Immature natural killer cell (primary cell): ENCODE measurements around the gene NAAA. TPM values are rescaled to one million over a fixed set of nuclear protein-coding genes. Genes with fewer than 3 reads are reported as not detected.
A peak's percentile ranks its signal among the peaks of the same experiment; 100 is the strongest.
"Not testable (repeated sequence)": the region's sequence is repeated elsewhere in the genome, so short reads cannot be mapped to it uniquely, and the experiment has no call there.

Source experiments
- DNase-seq, 3 donors: peaks; one replicate each; pipeline ENCODE4 v3.0.0; 2022; ENCODE audit warnings: mixed read lengths in 1 of 3
- H3K27ac Mint-ChIP-seq, 6 donors: one replicate each; pipeline ENCODE4 v1.8.0; 2020; ENCODE audit warnings: mixed read lengths in 6 of 6, mild to moderate bottlenecking in 5 of 6, inconsistent platforms in 4 of 6, moderate library complexity in 3 of 6
- H3K27me3 Mint-ChIP-seq, 3 donors: one replicate each; pipeline ENCODE4 v1.8.0; 2020 to 2021; ENCODE audit warnings: low read depth in 3 of 3, mild to moderate bottlenecking in 3 of 3, mixed read lengths in 3 of 3, moderate library complexity in 3 of 3, inconsistent platforms in 1 of 3
- H3K36me3 Mint-ChIP-seq, 3 donors: one replicate each; pipeline ENCODE4 v1.8.0; 2020; ENCODE audit warnings: mixed read lengths in 3 of 3, inconsistent platforms in 2 of 3, mild to moderate bottlenecking in 2 of 3
- H3K4me1 Mint-ChIP-seq, 2 donors: one replicate each; pipeline ENCODE4 v1.8.0; 2020; ENCODE audit warnings: inconsistent platforms in 2 of 2, mild to moderate bottlenecking in 2 of 2, mixed read lengths in 2 of 2, moderate library complexity in 1 of 2
- H3K4me3 Mint-ChIP-seq, 5 donors: one replicate each; pipeline ENCODE4 v1.8.0; 2020; ENCODE audit warnings: mild to moderate bottlenecking in 5 of 5, mixed read lengths in 5 of 5, inconsistent platforms in 3 of 5, moderate library complexity in 3 of 5
- H3K9me3 Mint-ChIP-seq, 6 donors: one replicate each; pipeline ENCODE4 v1.8.0; 2020; ENCODE audit warnings: mild to moderate bottlenecking in 6 of 6, mixed read lengths in 6 of 6, inconsistent platforms in 4 of 6, moderate library complexity in 3 of 6
- polyA plus RNA-seq, 3 donors: library from polyadenylated mRNA; unstranded; fragments of 300-500 nt; fragmentation: Illumina TruSeq; gene quantifications; one replicate each; pipeline ENCODE4 v1.2.3, GENCODE V29; 2021

Gene NAAA
- polyA plus RNA-seq: 10 to 100 TPM; 56.4 to 77.6 (median 73.2) TPM

GRCh38 chr4:75940692-75941253, at the start of gene NAAA:
TSS of gene NAAA (minus strand) at chr4:75941013. CDS start at chr4:75940949, 64 bp downstream.
- peaks cover 0 to 6% (median 0%) of the 10 kb centered on the region in 3 donors for H3K36me3 Mint-ChIP-seq
- H3K9me3 Mint-ChIP-seq: no peaks in the 10 kb centered on the region
- H3K27me3 Mint-ChIP-seq: no peaks in the 10 kb centered on the region
- peak; percentile 65 to 82 (median 81) for DNase-seq
- H3K4me3 Mint-ChIP-seq: peak within 1 kb of the TSS; percentile 96 to 98 (median 96)
- H3K4me1 Mint-ChIP-seq: peaks cover 9 to 22% of the 10 kb centered on the region in 2 donors
- peak within 1 kb of the TSS; percentile 87 to 96 (median 94) for H3K27ac Mint-ChIP-seq

DNA sequence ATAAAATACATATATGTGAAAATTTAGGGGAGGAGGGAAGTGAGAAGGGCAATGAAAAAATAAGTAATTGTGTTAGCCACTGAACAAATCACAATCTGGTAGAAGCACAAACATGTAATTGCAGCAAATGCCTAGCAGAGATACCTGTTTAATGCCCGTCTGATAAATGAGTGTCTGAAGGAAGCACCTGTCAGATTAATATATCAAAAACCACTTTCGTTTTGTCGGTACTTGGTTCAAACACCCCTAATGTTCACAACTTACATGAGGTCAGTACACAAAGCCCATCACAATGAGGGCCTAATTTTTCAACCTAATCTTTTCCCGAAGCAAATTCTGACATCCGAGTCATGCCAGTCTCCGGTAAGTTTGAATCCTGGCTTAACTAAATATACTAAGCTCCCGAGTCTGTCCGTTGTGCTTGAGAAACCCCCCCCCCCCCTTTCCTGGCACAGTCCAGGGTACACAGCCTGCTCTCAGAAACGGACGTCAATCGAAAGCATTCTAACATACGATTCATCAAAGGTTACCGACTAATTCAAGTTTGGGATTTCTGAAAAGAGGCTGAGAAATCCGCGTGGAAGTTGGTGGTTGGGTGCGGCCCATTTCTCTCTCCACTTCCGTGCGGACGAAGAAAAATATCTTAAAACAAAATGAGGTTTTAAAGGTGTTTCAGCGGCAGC, 49.2 kb upstream of the NAAA start:
- no peak for DNase-seq
- peaks cover 37 to 38% of the 10 kb centered on the region in 2 donors for H3K4me1 Mint-ChIP-seq
- no peaks in the 10 kb centered on the region for H3K9me3 Mint-ChIP-seq
- peak overlapping the region; percentile 93 to 97 (median 94) for H3K4me3 Mint-ChIP-seq
- H3K27me3 Mint-ChIP-seq: peaks cover 4 to 9% (median 7%) of the 10 kb centered on the region in 3 donors
- H3K36me3 Mint-ChIP-seq: peaks cover 0 to 7% (median 0%) of the 10 kb centered on the region in 3 donors
- peak overlapping the region; percentile 73 to 94 (median 86) for H3K27ac Mint-ChIP-seq

DNA sequence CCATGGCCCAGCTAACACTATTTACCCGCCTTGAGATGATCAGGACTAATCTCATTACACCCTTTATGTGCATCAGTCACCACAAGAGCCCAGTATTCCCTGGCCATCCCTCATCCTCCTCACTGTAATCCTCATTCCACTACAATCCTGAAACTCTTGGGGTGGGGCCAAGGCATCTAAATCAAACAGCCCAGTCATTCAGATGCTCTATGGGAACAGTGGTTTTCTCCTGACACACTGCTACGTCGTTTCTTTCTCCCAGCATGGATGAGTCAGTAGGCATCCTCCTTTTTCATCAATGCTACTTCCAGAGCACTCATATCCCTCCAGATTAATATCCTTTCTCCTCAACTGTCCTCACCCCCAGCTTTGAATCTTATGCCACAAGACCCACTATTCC, 44.3 kb upstream of the NAAA start:
- no peaks in the 10 kb centered on the region for H3K9me3 Mint-ChIP-seq
- no peak for DNase-seq
- H3K27ac Mint-ChIP-seq: no peak overlapping the region
- H3K4me3 Mint-ChIP-seq: no peak overlapping the region
- peaks cover 17 to 20% (median 18%) of the 10 kb centered on the region in 3 donors for H3K36me3 Mint-ChIP-seq
- peaks cover 24 to 30% of the 10 kb centered on the region in 2 donors for H3K4me1 Mint-ChIP-seq
- peaks cover 0 to 2% (median 0%) of the 10 kb centered on the region in 3 donors for H3K27me3 Mint-ChIP-seq

- no peaks in the 10 kb centered on the region for H3K9me3 Mint-ChIP-seq
- peak overlapping the region in 3 of 6 donors; percentile 5 to 59 (median 6) for H3K27ac Mint-ChIP-seq
- DNase-seq: no peak
- H3K36me3 Mint-ChIP-seq: peaks cover 27 to 45% (median 37%) of the 10 kb centered on the region in 3 donors
- H3K4me1 Mint-ChIP-seq: peaks cover 0 to 4% of the 10 kb centered on the region in 2 donors
- no peak overlapping the region for H3K4me3 Mint-ChIP-seq
- H3K27me3 Mint-ChIP-seq: no peaks in the 10 kb centered on the region
These were observed 39.8 kb upstream of the NAAA start for GRCh38 chr4:75980576-75980975.

GRCh38 chr4:75976177-75976576, 35.4 kb upstream of the NAAA start:
- Mint-ChIP-seq H3K36me3 (peaks cover 39 to 62% (median 51%) of the 10 kb centered on the region in 3 donors), H3K9me3 (no peaks in the 10 kb centered on the region), H3K27ac (no peak overlapping the region), H3K27me3 (no peaks in the 10 kb centered on the region), H3K4me1 (no peaks in the 10 kb centered on the region), H3K4me3 (no peak overlapping the region)
- no peak for DNase-seq

GRCh38 chr4:75973766-75974165, 33.0 kb upstream of the NAAA start:
- H3K4me1 Mint-ChIP-seq: no peaks in the 10 kb centered on the region
- no peak overlapping the region for H3K4me3 Mint-ChIP-seq
- H3K27ac Mint-ChIP-seq: no peak overlapping the region
- no peak for DNase-seq
- H3K36me3 Mint-ChIP-seq: peaks cover 47 to 67% (median 58%) of the 10 kb centered on the region in 3 donors
- no peaks in the 10 kb centered on the region for H3K9me3 Mint-ChIP-seq
- no peaks in the 10 kb centered on the region for H3K27me3 Mint-ChIP-seq

DNA sequence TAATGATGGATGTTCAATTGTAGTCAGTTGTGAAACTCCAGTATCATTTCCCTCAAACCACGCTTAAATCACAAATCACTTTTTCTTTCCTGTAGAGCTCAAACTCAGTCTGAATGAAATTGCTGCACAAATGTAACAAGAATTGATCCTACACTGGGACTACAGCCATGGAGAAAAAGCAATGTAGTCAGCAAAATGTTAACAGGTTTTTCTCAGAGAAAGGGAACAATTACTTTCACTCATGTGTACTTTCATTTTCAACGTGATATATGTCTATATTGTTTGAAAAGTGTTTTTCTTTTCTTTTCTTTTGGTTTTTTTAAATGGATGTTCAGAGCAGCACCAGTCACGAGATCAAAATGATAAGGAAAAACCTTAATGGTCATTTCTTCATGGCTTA, 27.3 kb upstream of the NAAA start:
- H3K4me3 Mint-ChIP-seq: no peak overlapping the region
- H3K27me3 Mint-ChIP-seq: no peaks in the 10 kb centered on the region
- H3K9me3 Mint-ChIP-seq: peaks cover 0 to 3% (median 0%) of the 10 kb centered on the region in 6 donors
- H3K4me1 Mint-ChIP-seq: no peaks in the 10 kb centered on the region
- no peak overlapping the region for H3K27ac Mint-ChIP-seq
- DNase-seq: no peak
- H3K36me3 Mint-ChIP-seq: peaks cover 69 to 82% (median 71%) of the 10 kb centered on the region in 3 donors

DNA sequence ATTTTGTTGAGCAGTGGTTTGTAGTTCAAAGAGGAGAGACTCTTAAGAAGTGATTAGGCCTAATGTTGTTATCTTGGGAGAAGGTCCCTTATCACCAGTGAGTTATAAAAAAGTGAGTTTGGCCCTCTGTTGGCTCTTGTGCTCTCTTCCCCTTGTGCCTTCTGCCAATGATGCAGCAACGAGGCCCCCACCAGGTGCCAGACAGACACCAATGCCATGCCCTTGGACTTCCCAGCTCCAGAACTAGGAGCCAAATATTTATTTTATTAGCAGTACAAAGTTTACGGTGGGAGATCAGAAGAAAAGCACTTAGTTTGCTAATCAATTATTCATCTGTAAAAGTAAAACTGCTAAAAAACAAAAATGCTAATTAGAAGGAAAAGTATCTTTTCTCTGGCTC, 22.7 kb upstream of the NAAA start:
- Mint-ChIP-seq H3K27ac (peak overlapping the region in 1 of 6 donors; percentile 17), H3K4me1 (no peaks in the 10 kb centered on the region), H3K9me3 (peaks cover 0 to 3% (median 0%) of the 10 kb centered on the region in 6 donors), H3K4me3 (no peak overlapping the region), H3K36me3 (peaks cover 78 to 88% (median 80%) of the 10 kb centered on the region in 3 donors), H3K27me3 (peaks cover 0 to 2% (median 0%) of the 10 kb centered on the region in 3 donors)
- no peak for DNase-seq

DNA sequence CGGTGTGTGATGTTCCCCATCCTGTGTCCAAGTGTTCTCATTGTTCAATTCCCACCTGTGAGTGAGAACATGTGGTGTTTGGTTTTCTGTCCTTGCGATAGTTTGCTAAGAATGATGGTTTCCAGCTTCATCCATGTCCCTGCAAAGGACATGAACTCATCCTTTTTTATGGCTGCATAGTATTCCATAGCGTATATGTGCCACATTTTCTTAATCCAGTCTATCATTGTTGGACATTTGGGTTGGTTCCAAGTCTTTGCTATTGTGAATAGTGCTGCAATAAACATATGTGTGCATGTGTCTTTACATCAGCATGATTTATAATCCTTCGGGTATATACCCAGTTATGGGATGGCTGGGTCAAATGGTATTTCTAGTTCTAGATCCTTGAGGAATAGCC, 21.3 kb upstream of the NAAA start:
- not testable (repeated sequence) for H3K27me3 Mint-ChIP-seq, H3K4me3 Mint-ChIP-seq, H3K4me1 Mint-ChIP-seq, H3K9me3 Mint-ChIP-seq, DNase-seq, H3K27ac Mint-ChIP-seq
- peaks cover 79 to 88% (median 80%) of the 10 kb centered on the region in 3 donors for H3K36me3 Mint-ChIP-seq

DNA sequence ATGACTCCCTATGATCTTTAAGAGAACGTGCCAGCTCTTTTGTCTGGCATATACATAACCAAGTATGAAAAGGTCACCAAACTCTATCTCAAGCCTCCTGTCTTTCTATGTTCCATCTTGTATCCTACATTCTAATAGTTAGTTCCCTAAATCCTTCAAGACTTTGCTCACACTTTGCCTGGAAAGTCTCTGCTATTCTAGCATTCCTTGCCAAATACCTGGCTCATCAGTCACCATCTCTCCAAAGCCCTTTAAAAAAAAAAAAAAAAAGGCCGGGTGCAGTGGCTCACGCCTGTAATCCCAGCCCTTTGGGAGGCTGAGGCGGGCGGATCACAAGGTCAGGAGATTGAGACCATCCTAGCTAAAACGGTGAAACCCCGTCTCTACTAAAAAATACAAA, 17.7 kb upstream of the NAAA start:
- not testable (repeated sequence) for H3K27ac Mint-ChIP-seq
- peaks cover 67 to 85% (median 68%) of the 10 kb centered on the region in 3 donors for H3K36me3 Mint-ChIP-seq

DNA sequence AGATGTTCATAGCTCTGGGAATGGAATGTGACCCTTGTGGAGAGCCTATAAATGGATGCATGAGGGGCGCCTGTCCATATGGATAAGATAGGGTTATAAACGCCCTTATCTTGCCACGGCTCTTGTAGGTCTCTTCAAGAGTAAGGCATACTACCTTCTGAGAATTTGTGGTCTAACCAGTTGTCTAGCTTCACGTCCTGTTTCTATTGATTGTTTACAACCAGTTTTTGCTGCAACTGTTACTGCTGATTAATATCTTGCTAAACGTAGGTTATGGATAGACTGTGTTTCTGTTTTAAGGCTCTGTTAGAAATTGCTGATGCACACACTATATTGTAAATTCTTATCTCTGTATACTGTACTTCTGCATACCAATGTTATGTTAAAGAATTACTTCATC, 14.0 kb upstream of the NAAA start:
- DNase-seq, H3K27me3 Mint-ChIP-seq, H3K9me3 Mint-ChIP-seq, H3K4me1 Mint-ChIP-seq, H3K4me3 Mint-ChIP-seq, H3K27ac Mint-ChIP-seq: not testable (repeated sequence)
- peaks cover 43 to 67% (median 51%) of the 10 kb centered on the region in 3 donors for H3K36me3 Mint-ChIP-seq

More for the DNA sequence above, 17.7 kb upstream of the NAAA start:
- DNase-seq, H3K27me3 Mint-ChIP-seq, H3K4me1 Mint-ChIP-seq, H3K9me3 Mint-ChIP-seq, H3K4me3 Mint-ChIP-seq: not testable (repeated sequence)

- peaks cover 39 to 66% (median 45%) of the 10 kb centered on the region in 3 donors for H3K36me3 Mint-ChIP-seq
- H3K9me3 Mint-ChIP-seq: no peaks in the 10 kb centered on the region
These were observed 12.7 kb upstream of the NAAA start for GRCh38 chr4:75953509-75953908.

GRCh38 chr4:75950213-75950815, 9.5 kb upstream of the NAAA start:
- no peaks in the 10 kb centered on the region for H3K4me1 Mint-ChIP-seq
- H3K27me3 Mint-ChIP-seq: no peaks in the 10 kb centered on the region
- no peaks in the 10 kb centered on the region for H3K9me3 Mint-ChIP-seq
- no peak overlapping the region for H3K27ac Mint-ChIP-seq
- peaks cover 18 to 36% (median 23%) of the 10 kb centered on the region in 3 donors for H3K36me3 Mint-ChIP-seq
- no peak overlapping the region for H3K4me3 Mint-ChIP-seq
- no peak for DNase-seq

More at GRCh38 chr4:75953509-75953908, 12.7 kb upstream of the NAAA start:
- Mint-ChIP-seq H3K27ac (peak overlapping the region in 1 of 6 donors; percentile 53), H3K4me3 (no peak overlapping the region), H3K27me3 (no peaks in the 10 kb centered on the region), H3K4me1 (no peaks in the 10 kb centered on the region)
- DNase-seq: no peak

DNA sequence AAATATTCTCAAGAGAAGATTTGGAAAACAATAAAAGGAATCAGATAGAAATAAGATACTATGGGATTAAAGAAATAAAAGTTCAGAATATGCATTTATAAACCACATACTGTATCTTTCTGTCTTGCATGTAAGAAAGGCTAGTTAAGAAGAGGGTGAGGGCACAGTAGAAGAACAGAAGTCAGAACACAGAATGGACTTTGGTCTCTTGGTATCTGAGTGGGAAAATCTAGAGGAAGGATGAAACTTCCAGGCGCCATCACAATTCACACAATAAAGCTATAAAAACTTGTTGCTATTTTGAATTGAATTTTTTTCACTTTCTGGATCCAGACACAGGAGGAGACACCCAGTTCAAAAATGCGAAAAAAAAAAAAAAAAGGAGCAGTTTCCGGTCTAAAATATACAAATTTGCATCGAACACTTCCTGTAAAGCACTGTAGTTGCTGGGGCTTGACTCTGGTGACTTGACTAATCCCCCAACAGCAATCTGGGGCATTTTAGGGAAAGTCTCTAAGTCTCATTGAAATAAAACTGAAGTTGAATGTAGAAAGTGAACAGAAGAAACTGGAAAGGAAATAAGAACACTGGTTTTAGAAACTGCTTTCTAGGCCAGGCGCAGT, 8.1 kb upstream of the NAAA start:
- DNase-seq: no peak
- peak overlapping the region in 2 of 6 donors; percentile 18 to 38 for H3K27ac Mint-ChIP-seq
- H3K27me3 Mint-ChIP-seq: no peaks in the 10 kb centered on the region
- H3K9me3 Mint-ChIP-seq: no peaks in the 10 kb centered on the region
- H3K4me1 Mint-ChIP-seq: no peaks in the 10 kb centered on the region
- peaks cover 15 to 29% (median 15%) of the 10 kb centered on the region in 3 donors for H3K36me3 Mint-ChIP-seq
- H3K4me3 Mint-ChIP-seq: no peak overlapping the region
